ENCODE data around the gene C19orf25.
"Not testable (repeated sequence)": the region's sequence is repeated elsewhere in the genome, so short reads cannot be mapped to it uniquely, and the experiment has no call there.

Gene C19orf25

DNA sequence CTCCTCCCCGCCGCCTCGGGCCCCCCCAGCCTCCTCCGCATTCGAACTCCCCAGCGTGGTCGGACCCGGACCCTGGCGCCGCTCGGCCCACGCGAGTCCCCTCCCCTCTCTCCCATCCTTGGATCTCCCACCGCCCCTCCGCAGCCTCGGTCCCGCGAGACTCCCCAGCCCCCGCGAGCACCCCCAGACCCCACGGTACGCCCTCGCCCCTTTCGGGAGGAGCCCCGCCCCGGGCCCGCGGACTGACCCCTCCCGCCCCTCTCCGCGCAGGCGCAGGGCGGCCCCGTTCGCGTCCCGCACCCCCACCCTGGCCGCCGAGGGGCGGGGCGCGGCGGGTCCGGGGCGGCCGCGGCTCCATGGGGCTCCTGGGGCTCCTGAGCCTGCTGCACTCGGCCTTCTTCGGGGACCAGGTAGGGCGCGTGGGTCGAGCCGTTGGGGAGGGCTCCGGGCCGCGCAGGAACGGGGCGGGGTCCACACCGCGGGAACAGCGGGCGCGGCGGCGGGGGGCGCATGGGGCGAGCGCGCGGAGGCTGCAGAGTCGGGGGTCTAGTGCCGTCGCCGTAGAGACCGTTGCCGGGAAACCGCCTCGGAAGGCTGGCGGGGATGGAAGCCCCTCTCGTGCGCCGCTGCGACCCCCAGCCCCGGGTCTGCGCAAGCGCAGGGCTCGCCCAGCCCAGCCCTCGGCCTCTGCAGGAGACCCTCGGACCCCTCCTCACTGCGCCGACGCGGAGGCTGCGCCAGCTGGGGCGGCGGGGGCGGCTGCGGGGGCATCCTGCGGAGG lies 32.9 kb downstream of the C19orf25 start:
- DNase-seq = peak; percentile 50

DNA sequence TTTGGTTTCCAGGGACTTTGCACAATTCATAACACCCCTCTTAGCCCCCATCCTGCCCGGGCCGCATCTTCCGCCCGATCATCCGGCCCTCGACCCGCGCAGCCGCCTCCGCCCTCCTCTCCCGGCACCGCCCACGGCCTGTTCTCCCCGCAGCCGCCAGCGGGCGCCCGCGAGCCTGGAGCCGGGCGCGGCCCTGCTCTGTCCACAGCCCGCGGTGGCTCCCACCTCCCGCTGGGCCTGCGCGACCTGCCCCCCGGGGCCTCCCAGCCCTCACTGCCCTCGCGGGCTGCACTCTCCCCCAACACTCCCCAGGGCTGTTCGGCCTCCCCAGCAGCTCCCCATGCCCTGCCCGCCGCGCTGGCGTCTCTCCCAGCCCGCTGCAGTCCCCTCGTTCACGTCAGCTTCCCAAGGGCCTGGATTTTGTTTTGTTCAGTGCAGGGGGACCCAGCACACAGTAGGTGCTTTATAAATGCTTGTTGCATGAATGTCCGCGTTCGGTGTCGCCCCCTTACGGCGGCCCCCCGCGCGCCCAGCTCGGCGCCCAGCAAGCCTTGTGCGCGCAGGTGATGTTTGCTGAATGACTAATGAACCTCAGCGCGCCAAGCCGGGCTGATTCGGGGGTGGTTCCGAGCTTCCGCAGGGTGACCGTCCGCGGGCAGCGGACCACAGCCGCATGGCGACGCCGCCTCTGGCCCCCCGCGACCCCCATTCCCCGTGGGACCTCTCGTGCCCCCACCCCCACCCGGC lies 33.7 kb downstream of the C19orf25 start:
- peak; percentile 59 for DNase-seq

DNA sequence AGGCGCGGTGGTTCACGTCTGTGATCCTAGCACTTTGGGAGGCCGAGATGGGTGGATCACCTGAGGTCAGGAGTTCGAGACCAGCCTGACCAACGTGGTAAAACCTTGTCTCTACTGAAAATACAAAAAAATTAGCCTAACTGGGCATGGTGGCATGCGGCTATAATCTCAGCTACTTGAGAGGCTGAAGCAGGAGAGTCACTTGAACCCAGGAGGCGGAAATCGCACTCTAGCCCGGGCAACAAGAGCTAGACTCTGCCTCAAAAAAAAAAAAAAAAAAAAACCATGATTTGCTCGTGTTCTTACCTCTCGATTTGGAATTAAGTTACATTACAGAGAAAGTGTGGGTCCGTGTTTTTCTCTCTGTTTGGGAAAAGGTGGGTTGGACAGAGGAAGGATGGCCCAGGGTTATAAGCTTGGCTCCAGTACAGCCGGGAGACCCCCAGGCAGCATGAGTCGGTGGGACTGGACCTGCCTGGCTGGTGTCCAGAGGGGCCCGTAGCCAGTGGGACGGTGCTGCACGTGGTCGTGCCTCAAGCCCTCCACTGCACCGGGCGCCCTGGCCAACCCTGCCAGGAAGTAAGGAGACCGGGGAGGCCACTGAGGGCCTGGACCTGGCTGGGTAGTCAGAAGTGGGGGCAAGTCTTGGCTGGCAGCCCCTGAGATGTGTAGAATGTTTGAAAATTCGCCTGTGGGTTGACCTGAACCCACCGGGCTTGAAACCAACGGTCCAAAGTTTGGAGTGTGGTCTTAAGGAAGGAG lies 37.2 kb downstream of the C19orf25 start:
- DNase-seq = no peak

DNA sequence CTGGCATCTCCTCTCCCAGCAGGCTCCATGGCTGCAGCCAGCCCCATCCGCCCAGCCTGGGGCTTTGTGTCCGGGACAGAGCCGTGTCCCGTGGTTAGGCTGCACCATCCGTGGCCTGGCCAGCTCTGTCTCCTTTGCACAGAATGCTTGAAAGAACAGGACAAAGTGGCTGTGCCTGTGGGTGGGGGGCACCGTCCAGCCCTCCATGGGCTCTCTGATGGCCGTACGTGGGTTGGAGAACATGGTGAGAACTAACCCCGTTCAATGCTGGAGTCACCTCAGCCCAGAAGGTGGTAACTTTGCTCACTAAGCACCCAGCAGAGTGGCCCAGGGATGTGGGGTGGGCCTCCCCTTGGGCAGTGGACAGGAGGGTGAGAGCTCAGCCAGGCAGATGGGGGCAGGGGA lies 38.0 kb downstream of the C19orf25 start:
- no peak for DNase-seq

DNA sequence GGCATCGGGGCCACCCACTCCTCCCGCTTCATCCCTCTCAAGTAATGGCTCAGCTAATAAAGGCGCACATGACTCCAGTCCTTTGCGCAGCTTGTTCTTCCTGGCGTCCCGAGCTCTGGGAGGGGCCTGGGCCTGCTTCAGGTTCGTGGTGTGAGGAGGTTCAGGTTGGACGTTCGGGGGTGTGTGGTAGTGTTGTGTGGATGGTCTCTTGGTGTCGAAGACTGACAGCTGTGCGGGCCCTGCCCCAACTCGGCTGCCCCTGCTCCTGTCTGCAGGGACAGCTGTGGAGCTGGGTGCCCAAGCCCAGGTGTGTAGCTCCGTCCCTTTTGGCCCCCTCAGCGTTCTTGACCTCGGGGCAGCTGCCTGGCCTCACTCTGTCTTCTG lies 38.6 kb downstream of the C19orf25 start:
- DNase-seq = no peak

DNA sequence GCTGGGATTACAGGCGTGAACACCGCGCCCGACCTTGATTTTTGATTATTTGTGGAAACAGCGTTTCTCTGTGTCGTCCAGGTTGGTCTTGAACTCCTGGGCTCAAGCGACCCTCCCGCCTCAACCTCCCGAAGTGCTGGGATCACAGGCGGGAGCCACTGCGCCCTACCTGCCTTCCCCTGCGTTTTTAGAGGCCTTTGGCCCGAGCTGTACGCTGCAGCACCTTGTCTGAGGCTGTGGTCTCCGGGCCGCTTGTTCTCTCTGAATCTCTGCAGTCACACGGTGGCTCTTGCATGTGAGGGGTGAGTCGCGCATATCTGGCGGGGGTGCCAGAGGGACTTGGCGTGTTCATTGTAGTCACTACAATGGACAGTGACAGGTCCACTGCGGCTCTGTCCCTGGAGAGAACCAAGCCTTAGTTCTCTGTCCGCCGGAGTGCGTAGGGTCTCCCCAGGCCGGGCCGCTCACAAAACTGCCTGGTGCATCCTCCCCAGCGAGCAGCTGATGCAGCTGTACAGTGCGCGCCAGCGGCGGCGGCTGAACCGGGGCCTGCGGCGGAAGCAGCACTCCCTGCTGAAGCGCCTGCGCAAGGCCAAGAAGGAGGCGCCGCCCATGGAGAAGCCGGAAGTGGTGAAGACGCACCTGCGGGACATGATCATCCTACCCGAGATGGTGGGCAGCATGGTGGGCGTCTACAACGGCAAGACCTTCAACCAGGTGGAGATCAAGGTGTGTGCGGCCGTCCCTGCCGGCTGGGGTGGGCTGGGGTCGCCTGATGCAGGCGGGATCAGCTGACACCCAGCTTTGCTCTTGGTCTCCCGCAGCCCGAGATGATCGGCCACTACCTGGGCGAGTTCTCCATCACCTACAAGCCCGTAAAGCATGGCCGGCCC lies 39.2 kb downstream of the C19orf25 start:
- not testable (repeated sequence) for DNase-seq

DNA sequence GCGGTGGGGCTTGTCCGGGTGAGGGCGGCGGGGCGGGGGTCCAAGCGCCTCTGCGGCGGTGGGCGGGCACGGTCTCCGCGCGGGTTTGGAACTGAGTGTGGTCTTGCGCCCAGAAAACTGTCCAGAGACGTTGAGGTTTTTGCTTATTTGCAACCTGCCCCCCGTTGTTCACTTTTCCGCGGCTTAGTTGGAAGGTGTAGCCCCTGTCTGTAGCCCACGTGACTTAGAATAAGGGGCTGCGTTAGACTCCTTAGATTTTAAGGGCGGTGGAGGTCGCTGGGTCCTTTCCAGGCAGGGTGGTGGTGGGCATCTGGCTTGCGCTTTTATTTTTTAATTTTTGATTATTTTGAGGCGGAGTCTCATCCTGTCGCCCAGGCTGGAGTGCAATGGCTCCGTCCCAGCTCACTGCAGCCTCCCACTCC lies 40.1 kb downstream of the C19orf25 start:
- DNase-seq = no peak

DNA sequence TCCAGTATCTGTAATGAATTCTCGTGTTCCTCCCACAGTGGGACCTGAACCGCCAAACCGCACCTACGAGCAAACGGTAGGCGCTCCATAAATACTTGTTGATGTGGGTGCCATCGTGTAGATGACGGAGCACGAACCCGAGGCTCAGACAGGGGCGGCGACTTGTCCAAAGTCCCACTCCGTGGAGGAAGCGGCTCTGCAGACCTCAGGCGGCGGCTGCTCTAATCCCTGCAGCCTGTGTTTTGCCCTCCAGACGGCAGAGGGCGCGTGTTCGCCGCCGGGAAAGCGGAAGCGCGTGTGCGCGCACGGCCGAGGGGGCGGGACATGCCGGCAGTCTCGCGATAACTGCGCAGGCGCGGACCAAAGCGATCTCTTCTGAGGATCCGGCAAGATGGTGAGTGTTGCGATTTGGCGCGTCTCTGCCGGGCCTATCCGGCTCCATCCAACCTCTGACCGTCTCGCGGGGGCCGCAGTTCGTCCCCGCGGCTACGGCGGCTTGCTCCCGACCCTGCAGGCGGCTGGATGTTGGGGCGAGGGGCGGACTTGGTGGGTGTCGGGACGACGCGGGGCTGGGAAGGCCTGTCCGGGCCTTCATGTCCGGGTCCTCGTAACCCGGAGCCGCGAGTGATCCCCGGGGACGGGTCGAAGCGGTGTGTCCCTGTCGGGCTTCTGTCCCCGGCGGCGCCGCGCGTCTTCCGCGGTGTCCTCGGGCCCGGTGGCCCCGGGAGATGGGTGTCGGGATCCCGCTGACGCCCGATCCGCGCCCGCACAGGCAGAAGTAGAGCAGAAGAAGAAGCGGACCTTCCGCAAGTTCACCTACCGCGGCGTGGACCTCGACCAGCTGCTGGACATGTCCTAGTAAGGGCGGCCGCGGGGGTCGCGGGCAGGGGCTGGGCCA lies 40.7 kb downstream of the C19orf25 start, which contains the start of gene RPS15:
Gene RPS15, plus strand, starts transcription at position 362 of the 898 bp plus-strand sequence. Its CDS starts 30 bp downstream, at position 392.
- peak; percentile 92 for DNase-seq

DNA sequence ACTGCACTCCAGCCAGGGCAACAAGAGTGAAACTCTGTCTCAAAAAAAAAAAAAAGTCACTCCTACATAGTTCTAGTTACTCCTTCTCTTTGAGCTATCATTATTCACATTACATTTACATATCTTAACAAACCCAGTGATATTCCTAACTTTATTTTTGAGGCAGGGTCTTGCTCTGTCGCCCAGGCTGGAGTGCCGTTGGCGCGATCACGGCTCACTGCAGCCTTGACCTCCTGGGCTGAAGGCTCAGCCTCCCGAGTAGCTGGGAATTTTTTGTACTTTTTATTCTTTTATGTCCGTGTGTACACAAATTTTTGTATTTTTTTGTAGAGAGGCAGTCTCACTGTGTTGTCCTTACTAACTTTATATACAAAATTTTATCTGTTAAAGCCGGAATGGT lies 41.4 kb downstream of the C19orf25 start:
- DNase-seq = no peak

DNA sequence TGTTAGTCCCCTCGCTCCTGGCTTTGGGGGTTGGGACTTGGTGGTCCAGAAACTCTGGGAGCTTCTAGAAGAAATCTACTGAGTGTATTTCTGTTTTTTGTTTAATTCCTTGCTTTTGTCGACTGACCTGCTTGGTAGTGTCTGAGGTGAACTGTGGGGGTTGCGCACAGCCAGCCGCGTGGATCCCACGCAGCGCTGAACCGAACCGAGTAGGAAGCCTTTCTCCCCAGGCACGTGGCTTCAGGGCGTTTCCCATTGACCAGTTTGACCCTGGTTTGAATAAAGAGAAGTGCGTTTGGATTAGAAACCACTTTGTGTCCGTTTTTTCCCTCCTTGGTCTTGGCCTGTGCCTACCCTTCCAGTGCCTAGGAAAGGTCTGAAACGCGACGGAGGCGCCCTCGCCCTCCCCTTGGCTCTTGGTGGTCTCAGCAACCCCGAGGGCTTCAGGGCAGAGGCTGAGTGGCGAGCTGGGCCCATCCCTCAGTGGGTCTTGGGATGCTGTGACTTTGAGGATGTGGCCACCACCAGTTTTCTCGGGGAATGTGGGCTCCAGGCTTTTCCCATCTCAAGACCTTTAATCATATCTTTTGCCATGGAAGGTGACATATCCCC lies 43.5 kb downstream of the C19orf25 start:
- no peak for DNase-seq

DNA sequence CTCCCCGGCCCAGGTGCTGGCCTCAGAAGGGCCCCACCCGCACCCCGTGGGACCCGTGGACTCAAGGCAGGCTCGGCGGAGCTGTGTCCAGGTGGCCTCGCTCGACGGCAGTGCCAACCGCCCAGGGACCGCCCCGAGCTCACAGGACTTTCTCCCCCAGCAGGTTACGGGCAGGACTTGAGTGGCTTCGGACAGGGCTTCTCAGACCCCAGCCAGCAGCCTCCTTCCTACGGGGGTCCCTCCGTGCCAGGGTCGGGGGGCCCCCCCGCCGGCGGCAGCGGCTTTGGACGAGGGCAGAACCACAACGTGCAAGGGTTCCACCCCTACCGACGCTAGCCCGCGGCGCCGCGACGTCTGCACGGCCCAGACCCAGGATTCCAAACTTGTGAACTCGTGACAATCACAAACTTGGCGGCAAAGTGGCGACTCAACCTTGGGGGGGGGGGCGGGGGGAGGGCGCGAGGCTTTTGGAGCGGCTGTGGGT lies 44.4 kb downstream of the C19orf25 start:
- DNase-seq = no peak

DNA sequence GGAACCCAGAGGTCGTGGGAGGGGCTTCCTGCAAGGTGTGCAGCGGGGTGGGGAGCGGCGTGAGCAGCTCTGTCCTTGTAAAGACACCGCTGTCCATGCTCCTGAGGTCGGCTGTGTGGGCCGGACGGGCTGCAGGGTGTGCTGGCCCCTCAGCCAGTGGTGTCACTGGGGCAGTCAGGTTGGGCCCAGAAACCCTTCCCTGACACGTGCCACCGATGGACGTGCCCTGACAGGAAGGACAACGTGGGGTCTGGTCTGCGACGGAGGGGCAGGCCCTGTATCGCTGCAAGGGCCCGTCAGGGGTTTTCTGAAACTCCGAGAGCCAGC lies 45.0 kb downstream of the C19orf25 start:
- DNase-seq = no peak

DNA sequence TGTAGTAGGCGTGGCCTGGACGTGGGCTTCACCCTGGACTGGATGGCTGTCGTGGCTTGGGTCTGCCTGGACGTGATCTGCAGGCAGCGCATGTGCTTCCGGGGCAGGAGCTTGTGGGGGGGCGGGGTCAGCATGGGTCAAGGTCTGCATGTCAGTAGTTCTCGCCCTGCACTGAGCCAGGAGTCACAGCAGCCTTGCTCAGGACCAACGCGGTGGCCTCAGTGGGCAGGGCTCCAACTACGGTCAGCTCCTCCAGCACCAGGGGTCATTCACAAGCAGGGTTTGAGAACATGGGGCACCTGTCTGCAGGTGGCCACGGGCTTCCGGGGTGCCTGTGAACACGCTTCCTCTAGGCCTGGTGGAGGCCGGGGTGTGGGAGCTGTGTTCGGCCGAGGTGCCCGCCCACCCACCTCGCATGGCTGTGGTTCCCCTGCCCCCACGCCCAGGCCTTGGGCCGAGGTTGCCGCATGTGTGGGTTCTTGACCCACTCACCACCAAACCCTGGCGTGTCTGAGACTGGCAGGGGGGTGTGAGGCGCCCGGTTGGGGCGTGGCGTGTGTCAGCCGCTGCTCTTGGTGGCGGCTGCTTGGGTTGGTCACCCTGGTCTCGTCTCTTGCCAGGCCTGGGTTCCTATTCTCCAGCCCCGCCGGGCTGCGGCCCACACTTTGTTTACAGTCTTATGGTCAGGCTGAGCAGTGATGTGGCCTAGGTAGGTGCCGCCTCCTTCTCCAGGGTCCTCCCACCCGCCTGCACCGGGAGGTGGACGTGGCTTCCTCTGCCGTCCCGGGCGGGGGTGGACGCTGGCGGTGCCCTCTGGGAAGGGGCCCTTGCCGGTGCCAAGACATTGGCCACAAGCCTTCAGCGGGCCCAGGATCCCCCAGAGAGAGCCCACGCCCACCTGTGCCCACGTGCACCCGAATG lies 45.6 kb downstream of the C19orf25 start:
- no peak for DNase-seq

DNA sequence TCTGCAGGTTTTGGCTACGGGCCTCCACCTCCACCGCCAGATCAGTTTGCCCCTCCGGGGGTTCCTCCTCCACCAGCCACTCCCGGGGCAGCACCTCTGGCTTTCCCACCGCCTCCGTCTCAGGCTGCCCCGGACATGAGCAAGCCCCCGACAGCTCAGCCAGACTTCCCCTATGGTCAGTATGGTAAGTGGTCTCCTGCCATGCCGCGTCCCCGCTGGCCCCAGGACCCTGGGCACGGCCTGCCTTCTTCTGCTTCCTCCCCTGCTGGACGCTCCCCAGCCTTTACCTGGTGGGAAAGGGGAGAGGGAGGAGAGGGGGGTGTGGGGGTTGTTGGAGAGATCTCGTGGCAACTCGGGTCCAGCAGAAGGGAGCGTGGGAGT lies 46.5 kb downstream of the C19orf25 start:
- DNase-seq = no peak

DNA sequence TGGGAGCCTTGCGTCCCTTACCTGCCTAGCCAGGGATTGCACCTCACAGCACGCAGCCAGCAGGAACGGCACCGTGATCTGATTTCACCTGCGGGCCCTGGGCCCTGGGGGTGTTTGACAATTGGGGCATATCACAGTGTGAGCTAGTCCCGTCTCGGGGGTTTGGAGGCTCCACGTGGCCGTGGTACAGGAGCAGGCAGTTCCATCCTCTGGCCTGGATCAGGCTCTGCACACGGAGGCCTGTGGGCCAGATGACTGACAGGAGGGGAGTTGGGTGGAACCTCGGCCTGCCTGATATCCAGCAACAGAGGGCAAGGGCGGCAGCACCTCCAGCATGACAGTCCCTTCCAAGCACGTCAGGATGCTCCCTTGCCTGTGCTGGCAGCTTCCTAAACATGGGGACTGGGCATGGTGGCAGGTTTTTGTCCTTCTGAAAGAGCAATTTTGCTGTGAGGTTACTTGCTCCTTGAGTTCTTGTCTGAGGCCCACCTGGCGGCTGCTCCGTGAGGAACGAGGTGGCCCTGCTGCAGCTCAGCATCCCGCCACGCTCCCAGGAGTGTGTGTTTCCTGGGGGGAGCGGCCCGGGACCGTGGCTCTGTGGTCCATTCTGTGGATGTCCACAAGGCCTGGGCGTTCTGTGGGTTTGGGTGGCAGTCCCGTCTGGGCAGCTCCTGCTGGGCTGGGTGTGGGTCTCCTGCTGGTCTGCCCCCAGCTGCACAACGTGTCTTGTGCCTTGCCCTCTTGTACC lies 47.1 kb downstream of the C19orf25 start:
- DNase-seq = no peak

DNA sequence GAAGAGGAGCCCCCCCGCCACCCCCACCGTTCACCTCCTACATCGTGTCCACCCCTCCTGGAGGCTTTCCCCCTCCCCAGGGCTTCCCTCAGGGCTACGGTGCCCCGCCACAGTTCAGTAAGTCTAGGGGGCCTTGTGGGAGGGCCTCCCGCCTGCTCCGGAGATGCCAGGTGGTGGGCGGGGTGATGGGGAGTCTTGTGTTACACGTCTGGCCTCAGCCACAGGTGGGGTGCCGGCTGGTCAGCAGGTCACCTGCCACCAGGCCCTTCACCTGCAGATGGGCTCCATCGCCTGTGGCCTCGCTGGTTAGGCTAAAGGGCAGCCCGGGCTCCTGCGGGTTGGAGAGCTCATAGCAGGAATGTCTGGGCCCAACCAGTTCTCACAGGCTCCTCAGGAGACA lies 48.8 kb downstream of the C19orf25 start:
- DNase-seq = no peak

DNA sequence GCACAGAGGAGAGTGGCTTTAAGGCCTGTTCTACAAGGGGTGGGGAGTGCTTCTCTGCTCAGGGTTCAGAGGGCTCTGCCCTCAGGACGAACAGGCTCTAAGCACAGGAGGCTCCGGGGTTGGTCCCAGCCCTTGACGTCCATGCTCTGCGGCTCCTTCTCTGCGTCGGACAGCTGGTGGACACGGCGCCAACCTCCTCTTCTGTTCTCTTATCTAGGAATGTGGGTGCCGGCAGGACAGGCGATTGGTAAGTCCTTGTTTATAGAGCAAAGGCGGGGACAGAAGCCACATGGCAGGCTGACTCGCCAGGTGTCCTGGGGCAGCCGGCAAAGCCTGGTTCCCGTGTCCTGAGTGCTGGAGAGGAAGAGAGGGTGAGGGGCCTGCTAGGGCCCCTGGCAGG lies 49.3 kb downstream of the C19orf25 start:
- DNase-seq = no peak

DNA sequence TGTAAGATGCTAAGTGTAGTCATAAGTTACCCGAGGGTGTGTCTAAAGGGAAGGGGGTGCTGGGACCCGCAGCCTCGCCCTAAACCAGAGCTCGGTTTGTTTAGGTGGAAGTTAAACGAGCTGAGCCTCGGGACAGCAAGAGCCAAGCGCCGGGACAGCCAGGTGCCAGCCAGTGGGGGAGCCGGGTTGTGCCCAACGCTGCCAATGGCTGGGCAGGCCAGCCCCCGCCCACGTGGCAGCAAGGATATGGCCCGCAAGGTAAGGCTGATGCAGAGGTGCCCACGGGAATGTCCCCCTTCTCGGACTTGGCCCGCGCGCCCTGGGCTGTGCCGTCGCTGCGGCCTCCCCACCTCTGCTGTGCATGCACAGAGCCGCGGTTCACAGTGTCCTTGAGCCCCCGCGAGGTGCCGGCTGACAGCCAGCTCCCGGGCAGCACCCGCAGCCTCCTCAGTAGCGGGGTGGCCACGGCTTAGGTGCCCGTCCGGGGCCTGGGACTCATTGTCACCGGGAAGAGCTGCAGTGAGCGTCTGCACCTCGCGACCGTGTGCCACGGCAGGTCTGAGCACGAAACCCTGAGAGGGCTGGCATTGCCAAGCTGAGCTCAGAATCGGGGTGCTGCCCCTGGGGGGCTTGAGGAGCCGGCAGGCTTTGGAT lies 50.1 kb downstream of the C19orf25 start:
- no peak for DNase-seq

Measured in NCI-H2171 (cell line).